HG02870 (cell line): ENCODE data around the gene KIAA1671.
"Not testable (repeated sequence)": the region's sequence is repeated elsewhere in the genome, so short reads cannot be mapped to it uniquely, and the experiment has no call there.

Experiments used
- ATAC-seq: cut with Tn5 transposase; IDR thresholded peaks from one replicate; pipeline ENCODE4 v1.9.1; 2021; ENCODE audit warnings: mild to moderate bottlenecking, moderate library complexity; ENCODE audit not compliant: unreplicated experiment

KIAA1671 gene

DNA sequence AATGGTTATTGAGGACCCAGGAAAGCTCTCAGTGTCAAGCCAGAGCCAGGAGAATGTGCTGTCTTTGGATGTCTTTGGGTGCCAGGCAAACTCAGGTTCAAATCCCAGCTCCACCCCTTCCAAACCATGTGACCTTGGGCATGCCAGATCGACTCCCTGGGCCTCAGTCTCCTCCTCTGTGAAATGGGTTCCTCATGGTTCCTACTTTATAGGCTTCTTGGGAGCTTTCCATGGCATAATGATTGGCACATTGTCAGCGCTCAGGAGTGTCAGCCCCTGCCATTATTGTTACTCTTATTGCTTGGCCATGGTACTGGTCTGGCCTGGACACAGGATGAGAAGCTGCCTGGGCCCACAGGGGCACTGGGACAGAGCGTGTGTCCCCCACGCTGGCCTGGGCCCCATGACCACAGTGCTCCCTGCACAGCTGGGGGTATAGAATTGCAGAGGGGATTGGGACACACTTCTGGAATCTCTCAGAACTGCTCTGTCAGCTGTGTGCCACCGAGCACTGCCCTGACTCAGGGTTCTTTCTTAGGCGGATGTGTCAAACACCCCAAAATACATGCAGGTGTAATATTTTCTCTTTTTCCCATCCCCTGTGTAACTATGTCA is 209.5 kb downstream of the KIAA1671 start:
- no peak for ATAC-seq

DNA sequence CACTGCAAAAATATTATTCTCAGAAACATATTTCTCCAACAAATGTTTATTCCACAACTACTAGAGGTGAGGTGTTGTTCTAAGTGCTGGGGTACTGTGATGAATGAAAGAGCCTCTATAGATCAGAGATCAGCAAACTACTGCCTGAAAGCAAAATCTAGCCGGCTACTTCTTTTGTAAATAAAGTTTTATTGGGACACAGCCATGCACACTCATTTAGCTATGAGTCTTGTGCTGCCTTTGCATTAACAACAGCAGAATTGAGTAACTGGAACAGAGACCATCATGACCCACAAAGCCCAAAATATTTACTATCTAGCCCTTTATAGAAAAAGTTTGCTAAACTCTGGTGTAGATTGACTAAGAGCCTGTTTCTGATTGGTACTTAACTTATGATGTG is 210.0 kb downstream of the KIAA1671 start:
- no peak for ATAC-seq

DNA sequence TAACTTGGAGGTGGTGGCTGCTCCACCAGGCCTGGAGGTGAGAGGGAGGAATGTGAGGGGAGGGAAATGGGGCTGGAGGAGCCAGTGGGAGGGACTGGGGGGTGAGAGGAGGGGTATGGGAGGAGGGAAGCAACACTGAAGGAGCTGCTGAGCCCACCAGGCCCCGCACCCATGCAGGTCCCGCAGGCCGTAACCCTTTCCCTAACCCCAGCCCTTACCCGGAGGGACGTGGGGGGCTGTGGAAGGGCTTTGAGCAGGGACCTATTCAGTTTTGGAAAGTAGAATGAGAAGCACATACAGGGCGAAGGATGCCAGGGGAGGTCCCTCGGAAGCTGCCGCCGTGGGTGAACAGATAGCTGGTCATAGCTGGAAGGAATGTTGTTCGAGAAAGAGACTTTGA is 213.3 kb downstream of the KIAA1671 start:
- ATAC-seq = no peak

DNA sequence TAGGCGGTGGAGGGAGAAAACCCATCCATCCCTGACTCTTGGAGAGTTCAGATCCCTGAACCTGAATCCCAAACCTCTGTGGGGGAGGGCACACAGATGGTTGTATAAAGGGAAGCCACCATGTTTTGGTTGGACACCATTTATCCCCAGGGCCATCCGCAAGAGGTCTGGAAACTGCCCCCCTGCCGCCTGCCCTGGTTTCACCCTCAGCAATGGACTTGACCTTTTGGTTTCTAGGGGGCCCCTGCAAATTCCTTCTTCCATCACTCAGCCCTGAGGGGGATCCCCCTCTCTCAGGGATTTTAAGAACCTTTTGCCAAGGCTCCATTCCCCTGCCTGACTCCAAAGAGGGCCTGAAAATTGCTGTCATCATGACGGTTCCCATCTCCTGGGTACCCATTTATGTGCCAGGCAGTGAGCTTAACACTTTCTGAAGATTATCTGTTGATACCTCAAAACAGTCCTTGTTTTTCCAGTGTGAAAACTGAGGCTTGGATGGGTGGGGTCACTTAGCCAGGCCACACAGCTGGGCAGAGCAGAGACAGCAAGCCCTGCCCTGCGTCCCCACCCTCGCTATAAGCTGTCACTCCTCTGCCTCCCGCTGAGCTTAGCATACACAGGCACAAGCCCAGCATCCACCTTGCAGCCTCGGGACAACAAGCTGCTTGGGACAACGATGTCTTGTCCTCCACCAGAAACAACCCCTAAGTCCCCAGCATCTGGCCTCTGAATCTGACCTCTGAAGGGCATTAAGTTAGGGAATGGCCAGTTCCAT is 213.9 kb downstream of the KIAA1671 start:
- no peak for ATAC-seq

DNA sequence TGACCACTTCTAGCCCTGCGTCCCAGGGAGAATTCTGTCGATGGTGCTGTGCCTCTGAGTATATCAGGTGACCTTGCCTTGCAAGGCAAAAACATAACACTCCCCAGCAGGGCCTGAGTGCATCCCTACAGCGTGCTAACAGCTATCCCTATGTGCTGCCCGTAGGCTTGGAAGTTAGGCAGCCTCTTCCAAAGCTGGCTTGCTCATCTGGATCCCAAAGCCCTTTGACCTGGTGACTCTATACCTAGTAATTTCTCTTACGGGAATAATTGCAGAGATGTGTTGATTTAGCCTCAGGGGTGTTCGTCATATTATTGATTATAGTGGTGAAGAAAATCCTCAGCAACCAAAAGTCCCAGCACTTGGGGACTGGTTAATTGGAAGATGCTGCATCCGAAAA is 214.6 kb downstream of the KIAA1671 start:
- no peak for ATAC-seq

DNA sequence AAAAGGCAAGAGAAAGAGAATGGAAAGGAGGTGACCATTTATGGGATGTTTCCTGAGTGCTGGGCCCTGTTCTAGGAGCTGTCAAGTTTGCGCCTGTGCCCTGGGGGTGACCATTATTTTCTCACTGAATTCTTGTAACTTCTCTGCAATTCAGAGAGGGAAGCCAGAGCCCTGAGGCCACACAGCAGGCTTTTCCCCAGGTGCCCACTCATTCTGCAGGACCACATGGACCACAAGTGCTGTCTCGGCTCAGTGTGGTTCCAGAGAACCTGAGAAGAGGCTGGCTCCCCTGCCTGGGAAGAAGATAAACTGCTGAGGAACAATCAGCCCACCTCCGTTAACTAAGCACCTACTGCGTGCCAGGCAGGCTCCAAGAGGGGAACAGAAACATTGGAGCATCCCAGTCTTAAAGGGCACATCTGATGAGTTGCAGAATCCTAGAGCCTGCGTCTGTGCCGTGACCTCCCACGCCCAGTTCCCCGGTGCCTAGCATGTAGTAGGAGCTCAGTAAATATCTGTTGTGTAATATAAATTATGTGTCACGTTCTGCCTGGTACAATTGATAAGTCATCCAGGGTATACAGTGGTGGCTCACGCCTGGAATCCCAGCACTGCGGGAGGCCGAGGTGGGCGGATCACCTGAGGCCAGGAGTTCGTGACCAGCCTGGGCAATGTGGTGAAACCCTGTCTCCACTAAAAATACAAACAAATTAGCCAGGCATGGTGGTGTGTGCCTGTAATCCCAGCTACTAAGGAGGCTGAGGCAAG is 215.5 kb downstream of the KIAA1671 start:
- ATAC-seq = no peak

DNA sequence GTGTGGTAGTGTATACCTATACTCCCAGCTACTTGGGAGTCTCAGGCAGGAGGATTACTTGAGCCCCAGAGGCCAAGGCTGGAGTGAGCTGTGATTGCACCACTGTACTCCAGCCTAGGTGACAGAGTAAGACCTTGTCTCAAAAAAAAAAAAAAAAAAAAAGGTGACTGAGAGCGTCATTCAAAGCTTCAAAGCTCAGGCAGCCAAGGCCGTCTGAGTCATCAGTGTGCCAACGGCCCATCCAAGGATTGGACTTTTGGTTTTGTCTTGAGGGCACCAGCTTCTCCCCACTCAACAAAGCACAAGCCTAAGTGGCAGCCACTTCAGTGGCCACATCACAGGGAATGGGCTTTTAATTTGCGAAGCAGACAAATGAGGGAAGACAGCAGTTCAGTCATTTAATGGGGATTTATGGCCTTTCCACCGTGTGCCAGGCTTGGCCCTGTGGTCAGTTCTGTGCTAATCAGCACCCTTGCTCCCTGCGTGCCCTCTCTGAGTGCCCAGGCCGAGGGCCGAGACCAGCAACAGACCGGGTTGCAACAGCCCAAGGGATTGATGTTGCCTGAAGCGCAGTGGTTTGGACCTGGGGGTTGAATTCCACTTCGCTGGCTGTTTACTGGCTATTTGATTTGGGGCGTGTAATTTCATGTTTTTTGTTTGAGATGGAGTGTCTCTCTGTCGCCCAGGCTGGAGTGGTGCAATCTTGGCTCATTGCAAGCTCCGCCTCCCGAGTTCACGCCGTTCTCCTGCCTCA is 216.9 kb downstream of the KIAA1671 start:
- ATAC-seq = no peak

DNA sequence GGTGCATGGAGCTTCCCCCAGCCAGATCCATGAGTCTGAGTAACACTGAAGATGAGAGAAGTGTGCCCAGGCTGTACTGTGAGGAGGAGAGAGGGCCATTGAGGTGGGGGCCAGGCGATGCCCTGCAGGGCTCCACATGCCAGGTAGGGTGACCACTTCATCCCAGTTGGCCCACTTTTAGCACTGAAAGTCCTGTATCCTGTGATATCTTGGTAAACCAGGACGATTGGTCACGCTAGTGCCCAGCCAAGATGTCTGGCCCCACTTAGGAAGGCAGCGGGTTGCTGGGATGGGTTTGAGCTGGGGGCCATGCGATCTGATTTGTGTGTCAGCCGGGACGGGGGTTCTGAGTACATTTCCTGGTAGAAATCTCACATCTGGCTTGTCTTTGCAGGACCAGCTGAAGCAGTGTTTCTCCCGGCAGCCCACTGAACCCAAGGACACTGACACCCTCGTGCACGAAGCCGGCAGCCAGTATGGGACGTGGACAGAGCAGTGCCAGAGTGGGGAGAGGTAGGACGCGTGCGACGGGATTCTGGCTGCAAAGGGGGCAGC is 218.0 kb downstream of the KIAA1671 start:
- no peak for ATAC-seq

DNA sequence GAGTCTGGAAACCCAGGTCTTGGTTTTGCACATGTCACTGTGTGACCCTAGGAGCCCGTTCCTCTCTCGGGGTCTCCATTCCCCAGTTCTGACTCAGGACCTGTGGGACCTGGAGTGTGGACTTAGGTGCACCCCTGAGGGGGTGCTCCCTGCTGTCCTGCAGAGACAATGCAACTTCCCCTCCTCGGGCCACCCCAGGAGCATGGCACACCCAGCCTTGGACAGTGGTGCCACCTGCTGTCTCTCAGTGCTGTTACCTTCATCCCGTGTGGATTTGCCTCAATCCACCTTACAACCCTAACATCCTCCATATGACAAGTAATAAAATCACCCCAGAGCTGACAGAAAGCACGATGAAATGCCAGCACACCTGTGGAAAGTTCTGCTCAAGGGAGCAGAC is 219.6 kb downstream of the KIAA1671 start:
- no peak for ATAC-seq

DNA sequence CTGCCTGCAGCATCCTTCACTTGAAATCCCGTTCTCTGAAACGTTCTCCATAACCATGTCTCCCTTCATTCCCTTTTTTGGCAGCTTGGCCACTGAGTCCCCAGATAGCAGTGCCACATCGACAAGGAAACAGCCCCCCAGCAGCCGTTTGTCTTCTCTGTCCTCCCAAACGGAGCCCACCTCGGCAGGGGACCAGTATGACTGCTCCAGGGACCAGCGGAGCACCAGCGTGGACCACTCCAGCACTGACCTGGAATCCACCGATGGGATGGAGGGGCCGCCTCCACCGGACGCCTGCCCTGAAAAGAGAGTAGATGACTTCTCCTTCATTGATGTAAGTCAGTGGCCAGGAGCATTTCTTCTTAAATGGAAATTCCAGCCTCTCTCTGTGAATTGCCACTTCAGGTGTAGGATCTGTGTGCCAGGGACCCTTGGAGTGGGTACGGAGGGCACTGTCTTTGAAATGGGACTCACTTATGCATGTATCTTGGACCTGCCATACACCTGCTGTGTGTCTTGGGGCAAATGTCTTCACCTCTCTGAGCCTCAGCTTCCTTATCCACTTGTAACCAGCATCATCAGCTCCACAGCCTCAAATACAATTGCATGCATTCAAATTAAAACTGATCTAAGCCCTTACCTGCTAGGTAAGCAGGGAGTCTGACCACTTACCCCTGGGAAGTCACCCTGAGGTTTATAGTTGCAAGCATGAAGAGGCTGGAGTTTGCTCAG is 221.8 kb downstream of the KIAA1671 start:
- no peak for ATAC-seq

DNA sequence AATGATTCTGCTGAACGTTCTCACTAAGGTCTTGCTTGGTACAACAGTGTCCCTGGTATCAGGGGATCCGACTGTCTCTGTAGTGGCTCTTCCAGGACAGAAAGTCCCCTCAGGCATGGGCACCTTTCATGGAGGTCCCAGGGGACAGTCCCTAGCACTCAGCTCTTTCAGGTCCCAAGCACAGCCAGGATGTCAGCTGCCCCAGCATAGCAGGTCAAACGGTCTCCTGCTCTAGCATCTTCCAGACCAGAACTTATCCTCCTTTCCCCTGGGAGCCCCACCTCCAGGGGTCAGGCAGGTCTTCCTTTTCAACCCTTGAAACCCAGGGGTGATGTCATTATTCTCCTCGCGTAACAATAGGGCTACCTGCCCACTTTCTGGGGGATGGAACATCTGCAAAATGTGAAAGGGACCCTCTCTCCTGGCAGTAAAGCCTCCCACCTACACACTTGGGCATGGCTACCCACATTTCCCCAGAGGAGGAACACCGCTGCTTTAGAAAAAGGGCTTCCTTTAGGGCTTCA is 222.4 kb downstream of the KIAA1671 start:
- ATAC-seq = no peak

DNA sequence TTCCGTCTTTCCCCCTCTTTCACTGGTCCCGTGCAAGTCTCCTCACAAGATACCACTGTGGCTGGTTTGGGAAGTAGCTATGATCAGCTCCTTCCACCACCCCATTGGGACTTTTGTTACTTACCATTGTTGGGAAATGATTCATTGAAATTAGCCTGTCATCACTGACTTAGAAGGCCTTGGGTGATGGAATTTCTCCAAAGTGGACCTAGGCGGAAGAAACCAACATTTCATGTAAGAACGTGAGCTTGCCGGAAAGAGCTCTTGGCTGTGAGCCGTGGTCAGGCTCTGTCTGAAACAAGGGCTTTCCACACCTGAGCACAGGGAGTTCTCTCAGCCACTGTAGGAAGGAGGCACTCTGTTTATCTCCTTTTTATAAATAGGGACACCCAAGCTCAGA is 223.7 kb downstream of the KIAA1671 start:
- ATAC-seq = no peak

DNA sequence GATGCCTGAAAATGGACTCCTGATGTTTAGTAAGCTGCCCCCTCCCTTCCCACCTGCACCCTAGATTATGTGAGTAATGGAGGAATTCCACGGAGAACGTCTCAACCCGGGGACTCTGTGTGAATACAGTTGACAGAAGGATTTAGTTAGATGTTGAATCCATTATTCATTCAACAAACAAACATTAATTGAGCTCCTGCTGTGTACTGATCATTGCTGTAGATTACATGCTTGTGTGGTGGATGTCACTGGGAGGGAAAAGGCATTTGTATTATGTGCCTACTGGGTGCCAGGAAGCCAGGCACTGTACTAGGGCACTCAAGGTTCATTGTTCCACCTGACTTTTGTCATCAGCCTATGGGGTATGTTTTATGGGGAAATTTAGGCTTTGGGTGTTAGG is 224.3 kb downstream of the KIAA1671 start:
- no peak for ATAC-seq

DNA sequence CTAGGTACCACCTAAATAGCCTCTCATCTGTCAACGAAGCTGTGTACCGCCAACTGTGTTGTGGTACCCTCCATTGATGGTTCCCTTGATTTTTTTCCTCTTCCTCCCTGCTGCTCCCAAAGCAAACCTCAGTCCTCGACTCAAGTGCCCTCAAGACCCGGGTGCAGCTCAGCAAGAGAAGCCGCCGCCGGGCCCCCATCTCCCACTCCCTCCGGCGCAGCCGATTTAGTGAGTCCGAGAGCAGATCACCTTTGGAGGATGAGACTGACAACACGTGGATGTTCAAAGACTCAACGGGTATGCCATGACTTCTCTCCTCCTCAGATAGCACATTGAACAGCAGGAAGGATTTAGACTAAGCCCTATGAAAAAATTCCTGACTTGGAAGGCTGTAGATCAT is 224.7 kb downstream of the KIAA1671 start:
- ATAC-seq = no peak

DNA sequence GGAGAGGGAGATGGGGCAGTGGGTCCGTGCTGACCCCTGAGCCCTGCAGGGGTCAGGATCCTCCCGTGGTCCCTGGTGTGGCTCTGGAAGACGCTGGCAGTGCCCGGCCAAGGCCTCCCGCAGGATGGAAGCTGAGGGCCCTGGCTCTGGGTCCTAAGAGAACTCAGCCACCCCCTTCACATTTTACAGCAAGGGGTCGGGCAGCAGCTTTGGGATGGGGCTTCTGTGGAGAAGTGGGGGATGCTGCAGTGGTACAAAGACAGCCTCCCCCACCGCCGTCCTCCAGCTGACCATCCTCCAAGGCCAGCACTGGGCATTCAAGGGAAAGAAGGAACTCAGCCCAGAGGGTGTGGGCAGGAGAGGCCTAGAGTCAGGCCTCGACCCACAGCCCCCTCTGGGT is 225.4 kb downstream of the KIAA1671 start:
- ATAC-seq = no peak

DNA sequence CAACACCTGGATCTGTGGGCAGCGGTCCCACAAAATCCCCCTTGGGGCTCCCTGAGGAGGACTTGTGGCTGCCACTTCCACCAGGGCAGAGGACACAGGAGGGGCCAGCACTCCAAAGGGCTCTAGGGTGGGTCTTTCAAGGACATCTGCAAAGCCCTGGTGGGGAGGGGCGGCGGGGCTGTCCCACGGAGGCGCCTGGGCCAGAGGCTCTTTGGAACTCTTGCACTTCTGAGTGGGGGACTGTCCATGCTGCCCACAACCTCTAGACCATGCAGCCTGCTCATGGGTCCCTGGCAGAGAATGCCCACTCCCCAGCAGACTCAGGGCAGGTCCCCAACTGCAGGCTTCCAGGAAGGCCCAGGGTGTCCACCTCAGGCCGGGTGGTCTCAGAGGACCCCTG is 225.8 kb downstream of the KIAA1671 start:
- ATAC-seq = not testable (repeated sequence)

DNA sequence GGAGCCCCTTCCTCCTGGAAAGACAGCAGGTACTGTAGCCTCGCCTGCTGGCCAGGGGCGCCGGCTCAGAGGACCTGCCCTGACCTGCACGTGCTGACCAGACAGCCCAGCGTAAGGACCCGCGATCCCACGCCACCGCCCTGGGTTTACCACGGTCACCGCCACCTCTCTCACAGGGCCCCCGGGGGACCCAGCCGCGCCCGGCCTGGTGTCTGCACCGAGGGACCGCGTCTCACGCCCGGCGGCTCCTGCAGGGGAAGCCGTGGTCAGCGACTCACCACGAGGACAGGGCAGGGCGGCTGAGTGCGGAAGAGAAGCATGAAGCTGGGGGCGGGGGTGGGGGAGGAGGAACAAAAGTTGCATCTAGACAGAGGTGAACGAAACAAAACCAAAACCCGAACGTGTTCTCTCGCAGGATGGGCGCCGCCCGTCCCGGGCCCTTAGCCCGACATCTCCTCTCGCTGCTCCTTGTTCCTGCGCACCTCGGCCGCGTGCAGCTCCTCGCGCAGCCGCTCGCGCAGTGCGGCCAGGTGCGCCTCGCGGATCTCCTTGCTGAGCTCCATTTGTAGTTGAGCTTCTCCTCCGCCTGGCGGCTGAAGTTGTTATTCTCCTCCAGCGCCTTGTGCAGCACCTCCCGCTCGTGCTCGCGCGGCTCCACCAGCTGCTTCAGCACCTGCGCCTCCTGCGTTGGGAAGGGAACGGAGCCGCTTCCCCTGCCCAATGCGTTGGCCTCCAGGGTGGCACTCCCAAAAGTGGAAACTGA is 226.5 kb downstream of the KIAA1671 start:
- not testable (repeated sequence) for ATAC-seq

DNA sequence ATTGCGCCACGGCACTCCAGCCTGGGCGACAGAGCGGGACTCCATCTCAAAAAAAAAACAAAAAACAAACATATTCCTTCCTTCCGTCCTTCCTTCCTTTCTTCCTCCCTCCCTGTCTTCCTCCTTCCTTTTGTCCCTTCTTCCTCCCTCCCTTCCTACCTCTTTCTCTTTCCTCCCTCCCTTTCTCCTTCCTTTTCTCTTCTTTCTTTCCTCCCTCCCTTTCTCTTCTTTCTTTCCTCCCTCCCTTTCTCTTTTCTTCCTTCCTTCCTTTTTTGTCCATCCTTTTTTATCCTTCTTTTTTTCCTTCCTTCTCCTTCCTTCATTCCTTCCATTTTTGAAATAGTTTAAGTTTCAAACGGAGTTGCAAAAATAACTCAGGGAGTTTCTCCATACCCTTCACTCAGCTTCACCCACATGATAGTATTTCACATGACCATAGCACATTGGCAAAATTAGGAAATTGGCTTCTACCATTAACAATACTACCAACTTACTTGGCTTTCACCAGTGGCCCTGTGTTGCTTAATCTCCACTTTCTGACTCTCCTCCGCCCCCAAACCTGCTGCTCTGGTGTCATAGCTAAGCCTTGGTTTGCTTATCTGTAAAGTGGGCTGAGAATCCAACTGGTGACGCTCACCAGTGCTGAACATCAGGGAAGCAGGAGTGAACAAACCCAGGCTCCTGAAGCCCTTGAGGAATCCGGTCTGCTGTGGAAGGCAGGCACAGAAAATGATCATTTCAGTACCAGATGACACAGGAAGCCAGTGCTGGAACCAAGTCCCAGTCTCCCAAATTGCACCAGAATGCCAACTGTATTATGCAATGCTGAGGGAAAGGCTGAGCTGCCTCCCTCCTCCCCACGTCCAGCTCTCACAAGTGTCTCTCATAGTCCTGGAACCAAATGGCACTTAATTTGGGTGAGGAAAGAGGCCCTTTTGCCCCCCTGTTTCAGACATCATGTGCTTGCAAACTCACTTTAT is 229.9 kb downstream of the KIAA1671 start:
- no peak for ATAC-seq
